Peyer's patch (tissue), 4 donors: ENCODE measurements around the gene TRPM3.

ENCODE experiments used
- CTCF ChIP-seq, 6 experiments: fragments of 450-650 bp in 4 of 6; fragments of 200-600 bp in 2 of 6; sonication (generic) in 1 of 6; IDR thresholded peaks; one replicate each; pipeline ENCODE4 v1.5.1; 2017 to 2019; ENCODE audit warnings: antibody characterized with exemption in 6 of 6, mild to moderate bottlenecking in 3 of 6, moderate library complexity in 1 of 6
- POLR2A ChIP-seq, 2 donors: fragments of 450-650 bp; IDR thresholded peaks; one replicate each; pipeline ENCODE4 v1.5.1; 2017; ENCODE audit warnings: antibody characterized with exemption in 2 of 2, mild to moderate bottlenecking in 2 of 2, moderate library complexity in 2 of 2

- TF ChIP-seq CTCF (IDR thresholded peaks at IDR 0.05): no peak
- no peak for TF ChIP-seq POLR2A (IDR thresholded peaks at IDR 0.05)
Measured at GRCh38 chr9:70995511-70995910, 125.9 kb downstream of the TRPM3 start.
